GM06990 (cell line): ENCODE measurements around the gene CYP8B1.

Experiments used
- DNase-seq: peaks from one replicate; pipeline ENCODE4 v3.0.0-alpha.2; 2011; ENCODE audit not compliant: insufficient read length; ENCODE audit errors: extremely low read depth
- H3K27me3 ChIP-seq: replicated peaks from 2 replicates; pipeline ENCODE4 v1.6.0; 2011; ENCODE audit warnings: low read length; ENCODE audit not compliant: control insufficient read depth, insufficient read depth
- H3K36me3 ChIP-seq: 2 replicates; pipeline ENCODE4 v1.5.1; 2011; ENCODE audit warnings: low read length; ENCODE audit not compliant: control insufficient read depth, insufficient read depth
- H3K4me3 ChIP-seq: replicated peaks from 2 replicates; pipeline ENCODE4 v1.5.1; 2011; ENCODE audit warnings: low read depth, mild to moderate bottlenecking, control low read depth, low read length
- TF ChIP-seq, protein P1 (sequence below): IDR thresholded peaks from 2 replicates; pipeline ENCODE4 v1.5.1; 2011; ENCODE audit warnings: low read length, control low read depth, mild to moderate bottlenecking, inconsistent platforms; ENCODE audit not compliant: insufficient read depth, poor library complexity, severe bottlenecking

Gene CYP8B1

DNA sequence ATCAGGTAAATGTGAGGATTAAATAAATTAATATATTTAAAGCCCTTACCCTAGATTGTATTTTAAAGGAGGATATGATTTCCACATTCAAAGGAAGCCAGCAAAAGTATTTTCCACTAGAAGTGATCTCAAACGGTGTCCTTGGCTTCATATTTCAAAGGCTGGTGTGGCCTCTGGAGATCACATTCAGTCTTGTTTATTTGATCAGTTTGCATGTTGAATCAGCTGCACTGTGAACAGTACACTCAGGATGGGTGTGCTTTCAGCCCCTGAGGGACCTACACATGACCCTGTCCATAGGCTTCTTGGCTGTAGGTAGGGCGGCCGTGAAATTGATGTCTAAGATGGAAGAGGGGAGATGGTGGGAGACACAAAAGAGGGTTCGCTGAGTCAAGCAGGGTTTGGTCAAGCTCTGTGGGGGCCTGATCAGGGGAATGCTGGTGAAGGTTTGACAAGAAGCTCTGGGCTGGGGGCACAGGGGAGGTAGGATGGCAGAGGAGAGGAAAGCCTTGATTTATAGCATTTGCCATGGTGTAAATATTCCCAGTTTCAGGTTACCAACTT lies 21.9 kb downstream of the CYP8B1 start:
- Histone ChIP-seq H3K27me3 (no peaks in the 10 kb centered on the region; the same call in 1 of the 2 replicates), H3K36me3 (no peaks in the 10 kb centered on the region), H3K4me3 (no peak overlapping the region)
- TF ChIP-seq, protein P1, sequence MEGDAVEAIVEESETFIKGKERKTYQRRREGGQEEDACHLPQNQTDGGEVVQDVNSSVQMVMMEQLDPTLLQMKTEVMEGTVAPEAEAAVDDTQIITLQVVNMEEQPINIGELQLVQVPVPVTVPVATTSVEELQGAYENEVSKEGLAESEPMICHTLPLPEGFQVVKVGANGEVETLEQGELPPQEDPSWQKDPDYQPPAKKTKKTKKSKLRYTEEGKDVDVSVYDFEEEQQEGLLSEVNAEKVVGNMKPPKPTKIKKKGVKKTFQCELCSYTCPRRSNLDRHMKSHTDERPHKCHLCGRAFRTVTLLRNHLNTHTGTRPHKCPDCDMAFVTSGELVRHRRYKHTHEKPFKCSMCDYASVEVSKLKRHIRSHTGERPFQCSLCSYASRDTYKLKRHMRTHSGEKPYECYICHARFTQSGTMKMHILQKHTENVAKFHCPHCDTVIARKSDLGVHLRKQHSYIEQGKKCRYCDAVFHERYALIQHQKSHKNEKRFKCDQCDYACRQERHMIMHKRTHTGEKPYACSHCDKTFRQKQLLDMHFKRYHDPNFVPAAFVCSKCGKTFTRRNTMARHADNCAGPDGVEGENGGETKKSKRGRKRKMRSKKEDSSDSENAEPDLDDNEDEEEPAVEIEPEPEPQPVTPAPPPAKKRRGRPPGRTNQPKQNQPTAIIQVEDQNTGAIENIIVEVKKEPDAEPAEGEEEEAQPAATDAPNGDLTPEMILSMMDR, result no peak
- DNase-seq, result no peak

DNA sequence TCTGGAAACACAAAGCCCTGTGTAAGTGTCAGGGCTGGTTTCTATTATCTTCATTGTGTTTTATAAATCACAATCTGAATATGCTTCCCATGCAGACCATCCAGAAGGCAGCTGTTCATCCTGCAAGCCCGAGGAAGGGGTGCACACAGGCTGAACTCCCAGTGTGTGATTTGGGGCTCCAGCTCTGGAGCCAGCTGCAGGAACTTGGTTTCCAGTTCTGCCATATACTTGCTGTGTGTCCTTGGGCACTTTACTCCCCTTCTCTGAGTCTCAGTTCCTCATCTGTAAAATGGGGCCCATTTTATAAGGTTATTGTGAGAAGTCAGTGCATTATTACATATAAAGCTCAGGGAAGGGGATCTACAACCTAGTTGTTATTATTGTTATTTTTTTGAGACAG lies 22.6 kb downstream of the CYP8B1 start:
- no peak for DNase-seq
- no peaks in the 10 kb centered on the region; the same call in 1 of the 2 replicates for H3K27me3 ChIP-seq
- no peak overlapping the region for H3K4me3 ChIP-seq
- TF ChIP-seq, protein P1, result no peak
- no peaks in the 10 kb centered on the region for H3K36me3 ChIP-seq

DNA sequence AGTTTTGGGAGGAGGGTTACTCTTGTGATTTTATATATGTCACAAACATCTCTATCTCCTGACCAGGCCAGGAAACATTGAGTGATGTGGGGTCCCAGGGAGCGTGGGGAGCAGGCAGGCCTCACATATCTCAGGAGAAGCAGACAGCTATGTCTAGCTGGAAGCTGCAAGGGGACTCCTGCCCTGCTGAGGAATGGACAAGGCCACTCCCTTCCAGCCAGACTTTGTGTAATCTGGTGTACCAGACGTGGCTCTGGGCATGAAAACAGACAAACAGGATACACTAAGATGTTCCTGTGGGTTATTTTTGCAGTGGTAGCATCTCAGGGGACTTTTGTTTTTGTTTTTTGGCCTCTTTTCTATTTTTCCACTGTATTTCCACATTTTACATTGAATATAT lies 23.2 kb downstream of the CYP8B1 start:
- Histone ChIP-seq H3K36me3 (no peaks in the 10 kb centered on the region), H3K4me3 (no peak overlapping the region), H3K27me3 (no peaks in the 10 kb centered on the region; the same call in 1 of the 2 replicates)
- DNase-seq, result no peak
- TF ChIP-seq, protein P1, result no peak

DNA sequence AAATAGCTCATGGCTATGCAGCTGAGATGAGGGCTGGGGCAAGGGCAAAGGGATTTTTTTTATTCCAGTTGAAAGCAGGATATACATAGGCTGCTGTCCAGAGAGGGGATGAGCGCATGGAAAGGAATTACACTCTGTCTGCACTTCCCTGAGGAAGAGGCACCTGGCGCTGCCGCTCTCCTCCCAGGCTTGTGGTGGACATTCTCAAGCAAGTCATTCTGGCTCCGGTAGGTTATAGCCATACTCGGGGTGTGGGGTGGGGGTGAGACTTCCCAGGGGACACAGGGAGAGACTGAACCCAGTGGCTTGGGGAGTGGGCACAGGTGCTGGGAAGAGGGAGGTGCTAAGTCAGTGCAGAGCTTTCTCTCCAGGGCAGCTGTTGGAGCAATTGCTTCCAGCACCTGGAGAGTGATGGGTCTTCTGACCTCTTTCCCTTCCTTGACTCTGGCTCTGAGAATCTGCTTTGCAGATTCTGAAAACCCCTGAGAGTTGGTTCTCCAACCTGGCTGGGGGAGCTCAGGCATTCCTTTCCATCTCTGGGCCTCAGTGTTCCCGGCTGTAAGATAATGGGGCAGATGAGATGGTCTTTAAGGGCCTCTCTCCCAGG lies 24.3 kb downstream of the CYP8B1 start:
- Histone ChIP-seq H3K4me3 (no peak overlapping the region), H3K27me3 (no peaks in the 10 kb centered on the region; the same call in 1 of the 2 replicates), H3K36me3 (no peaks in the 10 kb centered on the region)
- no peak for DNase-seq
- TF ChIP-seq, protein P1, result no peak

DNA sequence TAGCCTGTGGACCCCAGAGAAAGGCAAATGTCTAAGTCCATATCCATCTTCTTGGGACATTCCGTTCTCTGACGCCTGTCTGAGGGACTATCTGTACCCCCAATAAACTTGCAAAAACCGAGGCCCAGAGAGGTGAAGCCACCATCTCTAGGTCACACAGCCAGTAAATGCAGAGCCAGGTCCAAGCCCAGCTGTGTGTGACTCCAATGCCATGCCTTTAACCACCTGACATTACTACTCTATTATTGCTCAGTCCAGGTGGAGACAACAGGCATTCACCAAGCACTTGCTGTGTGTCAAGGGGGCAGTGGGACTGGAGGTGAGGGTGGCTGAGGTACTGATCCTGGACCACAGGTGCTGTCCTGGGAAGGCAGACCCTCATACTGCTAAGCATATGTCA lies 25.4 kb downstream of the CYP8B1 start:
- Histone ChIP-seq H3K4me3 (no peak overlapping the region), H3K27me3 (no peaks in the 10 kb centered on the region; the same call in 1 of the 2 replicates), H3K36me3 (no peaks in the 10 kb centered on the region)
- TF ChIP-seq, protein P1, result no peak
- DNase-seq, result no peak
